Measurements from ENCODE around the gene LARGE1.

Gene LARGE1

DNA sequence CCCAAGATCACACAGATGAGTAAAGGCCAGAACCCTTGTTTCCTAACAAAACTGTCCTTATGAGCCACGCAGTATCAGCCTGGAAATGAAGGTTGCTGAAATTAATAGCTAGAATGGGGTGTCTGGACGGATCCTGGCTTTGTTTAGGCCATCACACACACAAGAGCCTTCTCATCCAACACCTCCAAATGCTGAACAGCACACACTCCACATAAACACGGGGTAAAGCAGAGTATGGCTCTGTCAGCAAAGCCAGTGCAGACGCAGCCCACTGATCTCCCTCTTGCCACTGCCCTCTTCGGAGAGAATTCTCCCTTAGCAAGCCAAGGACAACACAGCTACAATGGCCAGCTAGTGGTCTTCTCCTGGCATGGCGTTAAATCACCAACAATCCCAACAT, 469.5 kb downstream of the LARGE1 start:
- no peaks in the 10 kb centered on the region for H3K36me3 ChIP-seq (ENCODE audit: insufficient read depth, low read length)
- H3K4me3 ChIP-seq (ENCODE audit: low read length), result no peak overlapping the region
- H3K27me3 ChIP-seq (ENCODE audit: insufficient read depth, low read length), result no peaks in the 10 kb centered on the region
- H3K27ac ChIP-seq (ENCODE audit: low read depth, low read length), result no peak overlapping the region
- no peaks in the 10 kb centered on the region for H3K4me1 ChIP-seq (ENCODE audit: insufficient read depth, low read length)
- WGBS, result 91% methylated on average over 6 of the region's 6 CpGs
- no peak overlapping the region for H3K9ac ChIP-seq (ENCODE audit: low read depth, low read length)
- no peaks in the 10 kb centered on the region for H3K9me3 ChIP-seq (ENCODE audit: insufficient read depth, low read depth, low read length)

DNA sequence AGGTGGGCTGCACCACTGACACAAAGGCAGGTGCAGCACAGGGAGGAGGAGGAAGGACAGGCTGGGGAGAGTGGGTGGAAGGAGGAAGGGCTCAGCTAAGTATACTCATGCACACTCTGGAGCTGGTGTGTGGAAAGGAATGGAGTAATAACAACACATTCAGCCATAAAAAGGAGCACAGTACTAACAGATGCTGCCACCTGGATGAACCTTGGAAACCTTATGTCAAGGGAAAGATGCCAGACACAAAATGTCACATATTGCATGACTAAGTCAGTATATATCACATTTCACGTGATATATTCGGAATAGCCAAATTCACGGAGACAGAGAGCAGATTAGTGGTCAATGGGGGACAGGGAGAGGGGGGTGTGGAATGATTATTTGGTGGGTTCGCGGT, 472.5 kb downstream of the LARGE1 start:
- Histone ChIP-seq H3K4me3 (ENCODE audit: low read length) (no peak overlapping the region), H3K36me3 (ENCODE audit: insufficient read depth, low read length) (no peaks in the 10 kb centered on the region), H3K4me1 (ENCODE audit: insufficient read depth, low read length) (no peaks in the 10 kb centered on the region), H3K9ac (ENCODE audit: low read depth, low read length) (no peak overlapping the region), H3K27me3 (ENCODE audit: insufficient read depth, low read length) (no peaks in the 10 kb centered on the region), H3K27ac (ENCODE audit: low read depth, low read length) (no peak overlapping the region), H3K9me3 (ENCODE audit: insufficient read depth, low read depth, low read length) (no peaks in the 10 kb centered on the region)
- 97% methylated on average over 5 of the region's 5 CpGs for WGBS

DNA sequence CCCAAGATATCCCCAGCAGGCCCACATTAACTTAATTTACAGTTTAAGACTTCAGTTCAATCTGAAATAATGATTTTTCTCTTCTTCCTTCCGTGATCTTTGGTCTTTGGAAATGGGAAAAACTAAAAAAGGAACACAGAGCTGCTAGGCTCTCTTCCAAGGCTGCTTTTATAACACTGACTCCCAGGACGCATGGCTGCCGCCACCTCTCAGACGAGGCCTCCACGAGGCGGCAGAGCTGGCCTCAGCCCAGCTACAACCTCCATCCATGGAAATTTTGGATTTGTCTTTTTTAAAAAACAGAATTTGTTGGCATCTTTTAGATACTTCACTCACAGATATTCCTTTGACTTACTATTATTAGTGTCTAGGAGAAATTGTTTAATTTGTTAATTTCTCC, 476.6 kb downstream of the LARGE1 start:
- WGBS, result 93% methylated on average over 6 of the region's 6 CpGs
- H3K4me3 ChIP-seq (ENCODE audit: low read length), result no peak overlapping the region

DNA sequence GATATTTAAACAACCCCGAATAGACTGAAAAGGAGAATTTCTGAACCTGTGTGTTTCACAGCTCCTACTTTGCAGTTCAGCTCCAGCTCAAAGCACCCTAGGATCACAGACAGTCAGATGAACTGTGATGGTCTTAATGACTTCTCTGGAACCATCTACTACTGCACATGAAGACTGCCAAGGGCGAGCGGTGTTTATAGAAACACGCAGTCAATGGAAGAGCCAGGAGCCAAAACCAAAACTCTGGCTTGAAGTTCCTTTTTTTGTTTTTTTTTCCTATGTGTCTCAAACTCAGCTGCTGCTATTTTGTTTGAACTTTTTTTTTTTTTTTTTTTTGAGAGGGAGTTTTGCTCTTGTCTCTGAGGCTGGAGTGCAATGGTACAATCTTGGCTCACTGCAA, 479.5 kb downstream of the LARGE1 start:
- peaks cover 15% of the 10 kb centered on the region; the same call in 1 of the 2 replicates for H3K4me1 ChIP-seq (ENCODE audit: insufficient read depth, low read length)
- 95% methylated on average over 4 of the region's 4 CpGs for WGBS
- H3K4me3 ChIP-seq (ENCODE audit: low read length), result no peak overlapping the region
- no peak overlapping the region for H3K9ac ChIP-seq (ENCODE audit: low read depth, low read length)
- H3K27ac ChIP-seq (ENCODE audit: low read depth, low read length), result no peak overlapping the region
- H3K27me3 ChIP-seq (ENCODE audit: insufficient read depth, low read length), result no peaks in the 10 kb centered on the region
- no peaks in the 10 kb centered on the region for H3K36me3 ChIP-seq (ENCODE audit: insufficient read depth, low read length)
- no peaks in the 10 kb centered on the region for H3K9me3 ChIP-seq (ENCODE audit: insufficient read depth, low read depth, low read length)

More for the DNA sequence above, 476.6 kb downstream of the LARGE1 start:
- no peaks in the 10 kb centered on the region for H3K36me3 ChIP-seq (ENCODE audit: insufficient read depth, low read length)
- H3K4me1 ChIP-seq (ENCODE audit: insufficient read depth, low read length), result no peaks in the 10 kb centered on the region
- no peaks in the 10 kb centered on the region for H3K9me3 ChIP-seq (ENCODE audit: insufficient read depth, low read depth, low read length)
- H3K27ac ChIP-seq (ENCODE audit: low read depth, low read length), result no peak overlapping the region
- no peak overlapping the region for H3K9ac ChIP-seq (ENCODE audit: low read depth, low read length)
- H3K27me3 ChIP-seq (ENCODE audit: insufficient read depth, low read length), result no peaks in the 10 kb centered on the region

DNA sequence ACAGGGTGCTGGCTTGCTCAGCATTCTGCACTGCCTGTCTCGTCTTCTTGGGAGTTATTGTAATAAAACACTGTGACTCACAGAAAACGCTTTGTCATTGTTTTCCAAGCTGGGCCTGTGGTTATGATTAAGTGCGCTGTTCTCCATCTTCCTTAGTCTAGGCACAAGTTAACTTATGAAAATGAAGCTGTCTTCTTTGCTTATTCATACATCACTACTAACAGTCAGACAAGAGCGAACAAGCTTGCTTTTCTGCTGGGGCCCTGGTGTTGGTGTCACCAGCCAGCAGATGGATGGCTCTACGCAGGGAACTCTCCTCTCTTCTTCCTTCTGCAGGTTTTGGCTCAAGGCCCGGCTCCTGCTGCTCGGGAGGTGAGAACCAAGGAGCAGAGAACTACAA, 482.0 kb downstream of the LARGE1 start:
- H3K27me3 ChIP-seq (ENCODE audit: insufficient read depth, low read length), result no peaks in the 10 kb centered on the region
- no peaks in the 10 kb centered on the region for H3K36me3 ChIP-seq (ENCODE audit: insufficient read depth, low read length)
- peaks cover 15% of the 10 kb centered on the region; the same call in 1 of the 2 replicates for H3K4me1 ChIP-seq (ENCODE audit: insufficient read depth, low read length)
- no peak overlapping the region for H3K27ac ChIP-seq (ENCODE audit: low read depth, low read length)
- H3K9ac ChIP-seq (ENCODE audit: low read depth, low read length), result no peak overlapping the region
- WGBS, result 96% methylated on average over 7 of the region's 7 CpGs
- no peaks in the 10 kb centered on the region for H3K9me3 ChIP-seq (ENCODE audit: insufficient read depth, low read depth, low read length)
- H3K4me3 ChIP-seq (ENCODE audit: low read length), result no peak overlapping the region

DNA sequence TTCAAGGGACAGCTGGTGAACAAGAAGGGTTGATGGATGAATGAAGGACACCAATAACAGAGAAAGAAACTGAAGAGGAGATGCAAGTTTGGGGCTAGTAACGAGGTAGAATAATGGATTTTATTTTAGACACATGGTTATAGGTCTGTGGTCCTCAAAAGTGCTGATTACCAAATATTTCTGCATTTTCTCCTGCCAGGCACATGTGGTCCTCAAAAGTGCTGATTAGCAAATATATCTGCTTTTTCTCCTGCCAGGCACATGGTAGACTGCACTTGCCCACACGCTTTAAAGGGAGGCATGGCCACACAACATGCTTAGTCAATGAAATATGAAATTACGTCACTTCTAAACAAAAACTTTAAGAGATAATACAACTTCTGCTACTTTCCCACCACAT, 489.0 kb downstream of the LARGE1 start:
- Histone ChIP-seq H3K9me3 (ENCODE audit: insufficient read depth, low read depth, low read length) (no peaks in the 10 kb centered on the region), H3K4me3 (ENCODE audit: low read length) (no peak overlapping the region), H3K27ac (ENCODE audit: low read depth, low read length) (no peak overlapping the region), H3K9ac (ENCODE audit: low read depth, low read length) (no peak overlapping the region), H3K4me1 (ENCODE audit: insufficient read depth, low read length) (peaks cover 10% of the 10 kb centered on the region; the same call in 1 of the 2 replicates), H3K36me3 (ENCODE audit: insufficient read depth, low read length) (peaks cover 18% of the 10 kb centered on the region), H3K27me3 (ENCODE audit: insufficient read depth, low read length) (no peaks in the 10 kb centered on the region)
- 93% methylated on average over 3 of the region's 3 CpGs for WGBS

DNA sequence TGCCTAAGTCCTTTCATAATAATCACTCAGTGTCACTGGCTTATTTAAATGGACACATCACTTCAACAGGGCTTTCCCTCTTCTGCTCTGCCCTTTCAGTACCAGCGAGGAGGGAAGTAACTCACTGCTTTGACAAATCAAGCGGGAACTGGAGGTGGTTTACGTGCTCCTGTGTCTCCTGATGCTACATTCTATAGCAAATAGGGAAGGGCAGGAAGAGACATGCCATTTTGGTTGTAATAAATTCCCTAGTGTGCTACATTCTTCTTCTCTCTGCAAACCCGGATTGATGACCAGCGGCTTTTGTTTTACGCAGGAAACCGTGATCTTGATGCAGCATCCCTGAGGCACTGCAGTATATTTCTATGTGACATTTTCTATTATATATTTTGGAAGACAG, 491.0 kb downstream of the LARGE1 start:
- 92% methylated on average over 6 of the region's 7 CpGs for WGBS
- H3K9ac ChIP-seq (ENCODE audit: low read depth, low read length), result no peak overlapping the region
- no peak overlapping the region for H3K27ac ChIP-seq (ENCODE audit: low read depth, low read length)
- no peak overlapping the region for H3K4me3 ChIP-seq (ENCODE audit: low read length)
- H3K27me3 ChIP-seq (ENCODE audit: insufficient read depth, low read length), result no peaks in the 10 kb centered on the region
- peaks cover 10% of the 10 kb centered on the region; the same call in 1 of the 2 replicates for H3K4me1 ChIP-seq (ENCODE audit: insufficient read depth, low read length)
- peaks cover 18% of the 10 kb centered on the region for H3K36me3 ChIP-seq (ENCODE audit: insufficient read depth, low read length)
- no peaks in the 10 kb centered on the region for H3K9me3 ChIP-seq (ENCODE audit: insufficient read depth, low read depth, low read length)

DNA sequence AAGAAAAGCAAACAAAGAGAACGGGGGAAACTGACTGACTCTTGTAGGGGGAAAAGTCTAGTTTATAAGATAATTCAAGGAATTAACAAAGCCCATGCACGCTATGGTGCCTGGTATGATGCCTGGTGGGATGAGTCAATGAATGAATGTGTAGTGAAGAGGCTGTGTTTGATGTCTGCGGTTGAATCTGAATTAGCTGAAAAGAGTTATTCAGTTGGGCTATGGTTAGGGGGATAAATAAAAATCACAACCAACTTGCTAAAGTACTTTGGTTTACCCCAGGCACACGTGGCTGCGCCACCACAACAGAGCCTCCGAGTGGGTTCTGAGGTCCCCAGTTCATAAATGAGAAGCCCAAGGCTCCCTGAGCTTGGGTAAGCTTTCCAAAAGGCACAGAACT, 492.8 kb downstream of the LARGE1 start:
- Histone ChIP-seq H3K9me3 (ENCODE audit: insufficient read depth, low read depth, low read length) (no peaks in the 10 kb centered on the region), H3K27ac (ENCODE audit: low read depth, low read length) (no peak overlapping the region), H3K36me3 (ENCODE audit: insufficient read depth, low read length) (peaks cover 18% of the 10 kb centered on the region), H3K9ac (ENCODE audit: low read depth, low read length) (no peak overlapping the region), H3K27me3 (ENCODE audit: insufficient read depth, low read length) (no peaks in the 10 kb centered on the region), H3K4me3 (ENCODE audit: low read length) (no peak overlapping the region), H3K4me1 (ENCODE audit: insufficient read depth, low read length) (peaks cover 10% of the 10 kb centered on the region; the same call in 1 of the 2 replicates)
- 89% methylated on average over 6 of the region's 6 CpGs for WGBS

DNA sequence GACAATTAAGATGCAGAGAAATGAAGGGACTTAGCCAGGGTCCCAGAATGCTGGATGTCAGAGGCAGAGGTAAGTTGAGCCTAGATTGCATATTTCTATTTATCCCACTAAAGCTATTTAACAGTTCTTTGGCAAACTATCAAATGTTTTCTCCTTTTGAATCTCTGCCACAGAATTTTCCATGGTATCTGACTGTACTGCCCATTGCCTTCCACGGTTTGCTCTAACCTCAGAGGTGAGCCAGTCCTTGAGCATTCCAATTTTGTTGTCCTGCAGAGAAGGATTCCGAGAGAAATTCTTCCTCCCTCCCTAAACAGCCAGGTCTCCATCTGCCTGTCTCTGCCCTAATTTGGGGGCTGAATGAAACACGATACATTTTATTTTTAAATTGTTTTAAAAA, 493.8 kb downstream of the LARGE1 start:
- H3K4me1 ChIP-seq (ENCODE audit: insufficient read depth, low read length), result peaks cover 10% of the 10 kb centered on the region; the same call in 1 of the 2 replicates
- H3K27ac ChIP-seq (ENCODE audit: low read depth, low read length), result no peak overlapping the region
- no peak overlapping the region for H3K9ac ChIP-seq (ENCODE audit: low read depth, low read length)
- H3K9me3 ChIP-seq (ENCODE audit: insufficient read depth, low read depth, low read length), result no peaks in the 10 kb centered on the region
- H3K4me3 ChIP-seq (ENCODE audit: low read length), result no peak overlapping the region
- 85% methylated on average over 3 of the region's 3 CpGs for WGBS
- H3K27me3 ChIP-seq (ENCODE audit: insufficient read depth, low read length), result no peaks in the 10 kb centered on the region
- peaks cover 13% of the 10 kb centered on the region for H3K36me3 ChIP-seq (ENCODE audit: insufficient read depth, low read length)

DNA sequence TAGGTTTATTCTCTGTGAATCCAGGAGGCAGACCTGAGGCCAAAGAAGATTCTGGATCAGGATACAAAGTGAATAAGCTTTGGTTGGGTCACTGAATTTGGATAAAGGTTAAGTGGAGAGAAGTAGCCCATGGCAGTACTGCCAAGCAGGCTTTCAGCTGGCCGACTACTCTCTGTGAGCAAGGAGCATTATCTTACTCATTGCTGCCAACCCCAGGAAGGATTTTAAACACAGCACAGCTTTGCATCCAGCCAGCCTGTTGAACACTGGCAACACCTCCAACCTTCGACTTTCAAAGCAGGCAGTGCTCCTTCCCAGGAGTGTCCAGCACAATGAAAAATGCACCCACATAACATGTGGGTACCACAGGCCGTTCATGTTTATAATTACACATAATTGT, 498.4 kb downstream of the LARGE1 start:
- Histone ChIP-seq H3K27ac (ENCODE audit: low read depth, low read length) (no peak overlapping the region), H3K9me3 (ENCODE audit: insufficient read depth, low read depth, low read length) (no peaks in the 10 kb centered on the region), H3K9ac (ENCODE audit: low read depth, low read length) (no peak overlapping the region), H3K4me1 (ENCODE audit: insufficient read depth, low read length) (0 out of 2 replicates have a peak, but pooled peaks cover under 1% of the 10 kb centered on the region), H3K4me3 (ENCODE audit: low read length) (no peak overlapping the region), H3K27me3 (ENCODE audit: insufficient read depth, low read length) (no peaks in the 10 kb centered on the region), H3K36me3 (ENCODE audit: insufficient read depth, low read length) (0 out of 2 replicates have a peak, but pooled peaks cover 3% of the 10 kb centered on the region)
- 98% methylated on average over 2 of the region's 3 CpGs for WGBS

DNA sequence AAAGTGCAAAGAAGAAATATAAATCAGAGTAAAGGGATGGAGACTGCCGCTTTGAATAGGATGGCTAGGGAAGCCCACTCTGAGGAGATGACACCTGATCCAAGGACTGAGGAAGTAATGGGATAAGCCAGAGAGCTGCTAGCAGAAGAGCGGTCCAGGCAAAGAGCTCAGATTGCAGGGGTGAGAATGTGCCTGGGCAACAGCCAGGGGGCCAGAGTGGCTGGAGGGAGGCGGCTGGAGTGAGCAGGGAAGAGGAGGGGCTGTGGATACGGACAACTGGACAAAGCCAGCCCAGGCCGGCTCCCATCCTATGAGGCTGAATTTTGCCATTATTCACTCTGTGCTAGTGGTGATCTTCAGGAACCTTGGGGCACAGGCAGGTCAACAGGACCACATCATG, 501.8 kb downstream of the LARGE1 start:
- Histone ChIP-seq H3K27ac (ENCODE audit: low read depth, low read length) (no peak overlapping the region), H3K4me3 (ENCODE audit: low read length) (no peak overlapping the region), H3K9me3 (ENCODE audit: insufficient read depth, low read depth, low read length) (no peaks in the 10 kb centered on the region), H3K4me1 (ENCODE audit: insufficient read depth, low read length) (no peaks in the 10 kb centered on the region), H3K36me3 (ENCODE audit: insufficient read depth, low read length) (0 out of 2 replicates have a peak, but pooled peaks cover 3% of the 10 kb centered on the region), H3K9ac (ENCODE audit: low read depth, low read length) (no peak overlapping the region), H3K27me3 (ENCODE audit: insufficient read depth, low read length) (no peaks in the 10 kb centered on the region)
- WGBS, result 94% methylated on average over 5 of the region's 5 CpGs

DNA sequence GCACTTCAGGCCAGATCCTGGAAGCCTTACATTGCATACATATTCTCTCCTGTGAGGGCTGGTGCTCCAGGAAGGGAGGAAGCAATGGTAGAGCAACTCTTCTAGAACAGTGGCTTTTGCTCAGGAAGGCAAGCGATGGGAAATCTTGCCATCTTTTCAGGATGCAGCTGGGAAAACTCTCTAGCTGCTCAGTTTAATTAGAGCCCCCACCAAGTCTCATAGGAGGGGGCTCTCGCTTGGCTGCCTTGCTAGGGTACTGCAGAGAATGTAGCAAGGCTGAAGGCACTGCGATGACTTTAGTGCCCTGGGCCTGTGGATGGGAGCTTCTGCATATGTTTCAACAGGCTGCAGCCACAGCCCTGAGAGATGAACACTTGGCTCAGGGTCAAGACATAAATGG, 504.9 kb downstream of the LARGE1 start:
- no peaks in the 10 kb centered on the region for H3K9me3 ChIP-seq (ENCODE audit: insufficient read depth, low read depth, low read length)
- H3K36me3 ChIP-seq (ENCODE audit: insufficient read depth, low read length), result 0 out of 2 replicates have a peak, but pooled peaks cover 3% of the 10 kb centered on the region
- no peak overlapping the region for H3K27ac ChIP-seq (ENCODE audit: low read depth, low read length)
- no peak overlapping the region for H3K4me3 ChIP-seq (ENCODE audit: low read length)
- WGBS, result 96% methylated on average over 3 of the region's 3 CpGs
- no peaks in the 10 kb centered on the region for H3K4me1 ChIP-seq (ENCODE audit: insufficient read depth, low read length)
- H3K9ac ChIP-seq (ENCODE audit: low read depth, low read length), result no peak overlapping the region
- no peaks in the 10 kb centered on the region for H3K27me3 ChIP-seq (ENCODE audit: insufficient read depth, low read length)
